HG03097 (cell line): ENCODE results near the gene LILRB3.
"Not testable (repeated sequence)": the region's sequence is repeated elsewhere in the genome, so short reads cannot be mapped to it uniquely, and the experiment has no call there.

Experiments used
- ATAC-seq: cut with Tn5 transposase; IDR thresholded peaks from one replicate; pipeline ENCODE4 v1.9.1; 2021; ENCODE audit not compliant: unreplicated experiment, low FRiP score

LILRB3 gene

GRCh38 chr19:54191011-54191810 lies 31.6 kb downstream of the LILRB3 start, which contains the start of gene TSEN34:
Gene TSEN34, plus strand, starts transcription at chr19:54191308. Its CDS starts 57 bp downstream, at chr19:54191365.
- ATAC-seq = peak; percentile 20

- peak; percentile 48 for ATAC-seq
These were observed 32.2 kb downstream of the LILRB3 start for GRCh38 chr19:54190503-54191010.

GRCh38 chr19:54189735-54190502 lies 32.9 kb downstream of the LILRB3 start:
- peak; percentile 47 for ATAC-seq

- ATAC-seq = peak; percentile 10
These were observed 33.6 kb downstream of the LILRB3 start, which contains the start of gene MBOAT7 for GRCh38 chr19:54189145-54189734. Gene MBOAT7, minus strand, starts transcription at chr19:54189580. Its CDS starts 1,072 bp downstream, at chr19:54188508.

GRCh38 chr19:54188215-54188871 lies 34.5 kb downstream of the LILRB3 start:
- no peak for ATAC-seq

- no peak for ATAC-seq
These were observed 35.8 kb downstream of the LILRB3 start for GRCh38 chr19:54186934-54187381.

GRCh38 chr19:54186351-54186750 lies 36.5 kb downstream of the LILRB3 start:
- no peak for ATAC-seq

DNA sequence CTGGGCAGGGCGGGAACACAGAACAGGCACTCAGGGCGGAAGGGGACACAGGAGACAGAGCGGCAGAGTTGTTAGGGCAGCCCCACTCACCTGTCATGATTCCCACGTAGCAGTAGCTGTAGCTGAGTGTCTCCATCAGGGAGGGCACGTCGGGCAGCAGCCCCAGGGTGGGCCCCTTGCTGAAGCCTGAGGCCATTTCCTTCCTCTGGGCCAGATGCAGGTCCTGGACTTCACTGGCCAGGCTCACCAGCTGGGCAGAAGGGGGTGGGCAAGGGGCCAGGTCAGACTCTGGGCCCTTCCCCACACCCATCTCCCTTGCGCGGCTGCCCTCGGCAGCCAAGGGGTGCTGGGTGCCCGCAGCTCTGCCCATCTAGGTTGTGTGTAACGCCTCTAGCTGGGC lies 39.4 kb downstream of the LILRB3 start:
- no peak for ATAC-seq

DNA sequence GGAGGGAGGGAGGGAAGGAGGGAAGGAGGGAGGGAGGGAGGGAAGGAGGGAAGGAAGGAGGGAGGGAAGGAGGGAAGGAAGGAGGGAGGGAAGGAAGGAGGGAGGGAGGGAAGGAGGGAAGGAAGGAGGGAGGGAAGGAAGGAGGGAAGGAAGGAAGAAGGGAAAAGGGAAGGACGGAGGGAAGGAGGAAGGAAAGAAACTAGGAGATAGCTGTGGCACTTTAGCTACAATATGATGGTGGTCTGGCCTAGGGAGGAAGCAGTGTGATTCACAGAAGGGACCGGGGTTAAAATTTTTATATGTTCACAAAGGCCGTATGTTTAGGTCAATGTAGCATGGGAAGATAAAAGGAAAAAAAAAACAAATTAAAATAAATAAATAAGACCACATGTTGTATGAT lies 40.9 kb downstream of the LILRB3 start:
- not testable (repeated sequence) for ATAC-seq

GRCh38 chr19:54180691-54181091 lies 42.1 kb downstream of the LILRB3 start:
- ATAC-seq = no peak

- no peak for ATAC-seq
These were observed 42.8 kb downstream of the LILRB3 start for GRCh38 chr19:54179921-54180461.

- ATAC-seq = no peak
These were observed 43.5 kb downstream of the LILRB3 start for GRCh38 chr19:54179262-54179852.

DNA sequence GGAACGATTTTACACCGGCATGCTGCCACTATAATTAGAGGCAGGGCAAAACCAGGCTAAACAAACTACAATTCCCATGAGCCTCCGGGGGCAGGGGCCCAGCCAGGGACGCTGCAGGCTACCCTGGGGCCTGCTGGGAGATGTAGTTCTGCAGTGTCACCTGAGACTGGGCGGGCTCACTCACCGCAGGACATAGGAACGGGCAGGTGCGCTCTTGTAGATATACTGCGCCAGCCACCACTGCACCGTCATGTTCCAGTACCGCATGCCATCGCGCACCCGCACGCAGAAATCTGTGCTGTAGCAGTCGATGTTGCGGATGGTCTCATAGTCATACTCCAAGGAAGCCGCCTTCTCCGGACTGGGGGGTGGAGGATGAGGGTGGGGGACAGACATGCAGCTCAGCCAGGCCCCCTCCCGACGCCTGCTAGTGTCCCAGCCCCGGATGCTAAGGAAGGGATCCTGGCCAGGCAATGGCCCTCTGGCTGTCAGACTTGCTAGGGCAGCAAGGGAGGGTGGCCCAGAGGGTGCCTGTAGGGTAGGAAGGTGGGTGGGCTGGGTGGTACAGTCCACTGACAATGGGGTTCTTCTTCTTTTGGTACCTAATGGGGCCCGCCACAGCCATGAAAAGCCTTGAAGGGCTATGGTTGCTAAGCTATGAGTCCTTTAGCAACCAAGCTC lies 44.1 kb downstream of the LILRB3 start:
- no peak for ATAC-seq

DNA sequence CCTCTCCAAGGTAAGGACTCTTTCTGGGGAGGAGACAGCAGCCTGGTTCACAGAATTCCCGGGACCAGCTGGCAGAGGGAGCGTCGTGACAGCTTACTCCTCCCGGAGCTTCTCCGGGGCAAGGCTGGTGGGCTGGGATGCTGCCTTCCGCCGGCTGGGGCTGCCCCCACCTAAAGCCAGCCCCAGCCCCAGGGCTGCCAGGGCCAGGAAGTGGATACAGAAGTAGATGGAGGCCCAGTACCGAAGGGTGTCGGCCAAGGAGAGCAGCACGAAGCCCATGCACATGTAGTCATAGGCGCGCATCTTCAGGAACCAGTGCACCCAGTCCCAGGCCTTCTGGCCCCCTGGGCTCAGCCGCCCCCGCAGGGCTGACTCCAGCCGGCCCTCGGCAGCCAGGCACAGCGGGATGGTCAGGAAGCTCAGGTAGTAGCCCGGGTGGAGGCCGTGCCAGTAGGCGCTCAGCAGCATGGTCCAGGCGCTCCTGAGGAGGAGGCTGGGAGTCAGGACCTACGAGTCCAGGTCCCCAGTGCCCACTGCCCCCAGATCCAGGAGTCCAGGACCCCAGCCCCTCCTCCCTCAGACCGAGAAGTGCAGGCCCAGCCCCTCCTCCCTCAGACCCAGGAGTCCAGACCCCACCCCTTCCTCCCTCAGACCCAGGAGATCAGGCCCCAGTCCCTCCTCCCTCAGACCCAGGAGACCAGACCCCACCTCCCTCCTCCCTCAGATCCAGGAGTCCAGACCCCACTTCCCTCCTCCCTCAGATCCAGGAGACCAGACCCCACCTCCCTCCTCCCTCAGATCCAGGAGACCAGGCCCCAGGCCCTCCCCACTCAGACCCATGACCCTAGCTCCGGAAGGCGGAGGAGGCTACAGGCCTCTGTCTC lies 48.6 kb downstream of the LILRB3 start:
- ATAC-seq = no peak

- ATAC-seq = no peak
These were observed 49.5 kb downstream of the LILRB3 start for GRCh38 chr19:54173359-54173699.

DNA sequence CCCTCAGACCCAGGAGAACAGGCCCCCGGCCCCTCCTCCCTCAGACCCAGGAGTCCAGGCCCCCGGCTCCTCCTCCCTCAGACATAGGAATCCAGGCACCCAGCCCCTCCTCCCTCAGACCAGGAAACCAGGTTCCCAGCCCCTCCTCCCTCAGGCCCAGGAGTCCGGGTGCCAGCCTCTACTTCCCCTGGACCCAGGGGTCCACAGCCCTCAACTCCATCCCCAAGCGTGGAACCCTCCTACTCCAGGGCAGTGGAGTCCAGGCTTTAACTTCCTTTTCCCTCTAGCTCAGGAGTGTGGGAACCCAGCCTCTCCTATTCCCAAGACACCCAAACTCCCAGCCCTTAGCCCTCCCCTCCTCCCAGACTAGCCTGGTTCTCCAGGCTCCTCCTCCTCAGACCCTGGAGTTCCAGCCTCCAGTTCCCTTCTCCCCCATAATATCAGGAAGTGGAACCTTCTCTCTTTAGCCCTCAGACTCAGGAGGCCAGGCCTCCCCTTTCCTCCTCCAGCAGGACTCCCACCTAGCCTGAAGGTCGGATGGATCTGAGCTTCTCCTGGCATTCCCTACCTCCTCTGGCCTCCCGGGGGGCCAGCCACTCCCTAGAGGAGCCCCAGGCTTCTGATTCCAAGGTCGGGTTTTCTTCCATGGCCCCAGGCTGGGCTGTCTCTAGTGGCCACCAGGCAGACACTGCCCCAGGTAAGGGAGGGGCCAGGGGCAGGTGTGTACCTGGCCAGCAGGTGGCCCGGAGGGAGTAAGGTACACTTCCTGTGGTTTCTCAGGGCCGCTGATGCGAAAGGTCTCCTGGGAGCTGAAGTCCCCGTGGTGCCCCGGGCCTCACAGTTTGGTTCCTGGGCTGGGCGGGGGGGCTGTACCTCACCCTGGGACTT lies 50.1 kb downstream of the LILRB3 start, which contains the start of gene TMC4:
Gene TMC4 (minus strand): TSS at position 690 of the 888 bp plus-strand sequence. CDS start 43 bp downstream, at position 647.
- no peak for ATAC-seq

GRCh38 chr19:54171736-54172431 lies 50.9 kb downstream of the LILRB3 start:
- ATAC-seq = not testable (repeated sequence)
